HG03565 (cell line): ENCODE data around the gene KCNJ5.
"Not testable (repeated sequence)": the region's sequence is repeated elsewhere in the genome, so short reads cannot be mapped to it uniquely, and the experiment has no call there.

Source experiments
- ATAC-seq: cut with Tn5 transposase; IDR thresholded peaks from one replicate; pipeline ENCODE4 v1.9.1; 2021; ENCODE audit warnings: mild to moderate bottlenecking, moderate library complexity; ENCODE audit not compliant: unreplicated experiment

The KCNJ5 gene

GRCh38 chr11:128909438-128910125 lies 18.4 kb downstream of the KCNJ5 start:
- ATAC-seq, result no peak

- ATAC-seq, result no peak
These were observed 19.4 kb downstream of the KCNJ5 start for GRCh38 chr11:128910576-128910975.

GRCh38 chr11:128911239-128911638 lies 20.1 kb downstream of the KCNJ5 start:
- no peak for ATAC-seq

DNA sequence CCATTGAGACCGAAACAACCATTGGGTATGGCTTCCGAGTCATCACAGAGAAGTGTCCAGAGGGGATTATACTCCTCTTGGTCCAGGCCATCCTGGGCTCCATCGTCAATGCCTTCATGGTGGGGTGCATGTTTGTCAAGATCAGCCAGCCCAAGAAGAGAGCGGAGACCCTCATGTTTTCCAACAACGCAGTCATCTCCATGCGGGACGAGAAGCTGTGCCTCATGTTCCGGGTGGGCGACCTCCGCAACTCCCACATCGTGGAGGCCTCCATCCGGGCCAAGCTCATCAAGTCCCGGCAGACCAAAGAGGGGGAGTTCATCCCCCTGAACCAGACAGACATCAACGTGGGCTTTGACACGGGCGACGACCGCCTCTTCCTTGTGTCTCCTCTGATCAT lies 20.5 kb downstream of the KCNJ5 start:
- no peak for ATAC-seq

DNA sequence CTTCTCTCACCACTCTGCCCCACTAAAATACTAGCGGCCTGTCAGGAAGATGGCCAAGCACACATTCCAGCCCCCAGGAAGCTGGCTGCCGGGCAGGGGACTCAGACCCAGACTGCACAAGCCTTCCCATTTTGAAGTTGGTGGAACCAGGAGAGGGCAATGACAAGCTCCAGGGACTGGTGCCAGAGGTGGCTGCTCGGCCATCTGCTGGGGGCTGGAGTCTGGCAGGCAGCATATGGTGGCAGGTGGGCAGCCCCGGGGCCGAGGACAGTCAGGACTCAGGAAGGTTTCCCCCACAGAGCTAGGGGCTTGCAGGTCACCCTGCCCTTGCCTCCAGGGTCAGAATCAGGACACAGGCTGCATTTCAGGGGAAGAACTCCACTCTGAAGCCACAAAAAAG lies 22.6 kb downstream of the KCNJ5 start:
- no peak for ATAC-seq

DNA sequence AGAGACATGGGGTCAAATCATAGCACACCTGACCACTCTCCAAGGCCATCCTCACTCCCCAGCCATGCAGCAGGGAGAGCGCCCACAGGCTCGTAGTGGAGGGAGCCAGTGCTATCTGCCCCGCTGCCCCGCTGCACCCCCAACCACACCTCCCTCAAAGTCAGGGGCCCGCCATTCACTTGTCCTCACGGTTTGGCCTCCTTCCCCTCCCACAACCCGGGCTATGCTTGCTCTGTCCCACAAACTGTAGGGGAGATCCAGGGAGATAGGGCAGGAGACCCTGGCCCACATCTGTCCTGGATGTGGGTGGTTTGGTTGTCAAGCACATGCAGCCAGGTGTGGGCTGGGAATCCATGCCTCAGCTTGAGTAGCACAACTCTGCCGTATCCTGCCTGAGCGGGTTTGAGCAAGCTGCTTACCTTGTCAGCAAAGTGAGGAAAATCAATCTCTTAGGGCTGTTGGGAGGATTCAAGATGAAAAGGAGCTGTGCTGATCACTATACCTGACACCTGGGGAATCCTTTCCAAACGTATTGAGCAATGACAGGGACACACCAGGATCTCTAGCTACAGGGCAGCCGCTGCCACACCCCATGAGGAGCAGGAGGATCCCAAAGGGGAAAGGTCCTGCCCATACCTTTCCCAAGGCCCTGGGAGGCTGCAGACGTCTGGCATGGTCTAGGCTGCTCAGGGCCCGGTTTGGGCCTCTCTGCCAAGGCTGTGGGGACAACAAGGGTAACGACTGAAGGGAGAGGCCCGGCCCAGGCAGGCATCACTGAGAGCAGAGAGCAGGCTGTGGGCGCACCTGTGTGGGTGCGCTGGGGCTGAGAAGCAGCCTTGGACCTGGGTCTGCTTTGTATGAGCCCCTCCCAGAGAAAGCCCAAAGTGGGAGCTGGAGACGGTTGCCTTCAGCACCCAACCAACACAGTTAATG lies 23.3 kb downstream of the KCNJ5 start:
- ATAC-seq, result no peak

DNA sequence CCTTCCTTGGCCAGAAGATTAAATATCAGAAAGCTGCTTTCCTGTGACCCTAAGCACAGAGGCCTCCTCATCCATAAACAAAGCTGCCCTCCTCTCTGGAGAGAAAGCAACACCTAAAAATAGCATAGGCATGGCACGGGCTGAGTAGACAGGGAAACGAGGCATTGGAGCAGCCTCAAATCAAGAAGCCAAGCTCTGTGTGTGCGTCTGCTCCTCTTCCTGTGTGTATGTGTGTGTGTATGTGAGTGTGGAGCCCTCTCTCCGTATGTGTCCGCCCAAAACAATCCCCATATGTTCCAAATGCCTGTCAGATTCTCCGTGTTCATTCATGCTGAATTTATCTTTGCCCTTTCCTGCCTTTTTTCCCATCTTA lies 24.0 kb downstream of the KCNJ5 start:
- no peak for ATAC-seq

- ATAC-seq, result no peak
These were observed 24.9 kb downstream of the KCNJ5 start for GRCh38 chr11:128916037-128916572.

DNA sequence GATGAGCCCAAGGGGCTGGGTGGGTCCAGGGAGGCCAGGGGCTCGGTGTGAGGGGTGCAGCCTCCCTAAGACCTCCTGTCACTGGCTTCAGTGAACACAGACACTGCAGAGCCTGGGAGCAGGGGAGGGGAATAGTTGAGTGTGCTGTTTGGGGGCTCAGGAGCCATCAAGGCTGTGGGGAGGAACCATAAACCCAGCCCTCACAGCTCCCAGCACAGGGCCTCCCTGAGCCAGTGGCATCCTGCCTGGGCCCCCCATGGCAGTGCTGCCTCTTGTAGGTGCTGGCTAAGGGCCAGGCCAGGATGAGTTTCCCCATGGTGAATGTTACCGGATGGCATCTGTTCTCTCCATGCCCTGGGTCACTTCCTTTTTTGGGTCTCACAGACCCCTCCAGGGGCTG lies 25.5 kb downstream of the KCNJ5 start:
- ATAC-seq, result no peak

DNA sequence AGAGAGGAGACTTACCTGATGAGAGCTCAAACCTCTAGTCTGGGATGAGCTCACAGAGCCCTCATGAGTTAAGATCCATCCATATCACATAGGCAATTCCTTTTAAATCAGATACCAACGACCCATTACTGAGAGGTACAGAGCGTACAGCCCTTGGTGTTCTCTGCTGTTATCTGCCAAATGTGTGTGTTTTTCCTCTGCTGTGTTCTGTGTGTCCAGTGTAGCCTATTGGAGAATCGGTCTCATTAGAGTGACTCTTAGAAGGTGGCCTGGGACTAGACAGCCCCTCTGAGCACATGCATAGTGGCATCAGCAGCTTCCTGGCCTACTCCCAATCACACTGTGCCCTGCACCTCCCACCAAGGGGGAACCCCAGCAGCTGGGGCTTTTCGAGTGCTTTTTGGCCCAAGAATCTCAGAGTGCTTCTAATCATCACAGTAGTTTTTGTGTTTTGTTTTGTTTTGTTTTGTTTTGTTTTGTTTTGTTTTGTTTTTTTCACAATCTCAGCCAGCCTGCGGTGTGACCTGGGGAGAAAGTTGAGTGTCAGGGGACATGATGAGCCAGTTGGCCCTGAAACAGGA lies 26.1 kb downstream of the KCNJ5 start:
- no peak for ATAC-seq

DNA sequence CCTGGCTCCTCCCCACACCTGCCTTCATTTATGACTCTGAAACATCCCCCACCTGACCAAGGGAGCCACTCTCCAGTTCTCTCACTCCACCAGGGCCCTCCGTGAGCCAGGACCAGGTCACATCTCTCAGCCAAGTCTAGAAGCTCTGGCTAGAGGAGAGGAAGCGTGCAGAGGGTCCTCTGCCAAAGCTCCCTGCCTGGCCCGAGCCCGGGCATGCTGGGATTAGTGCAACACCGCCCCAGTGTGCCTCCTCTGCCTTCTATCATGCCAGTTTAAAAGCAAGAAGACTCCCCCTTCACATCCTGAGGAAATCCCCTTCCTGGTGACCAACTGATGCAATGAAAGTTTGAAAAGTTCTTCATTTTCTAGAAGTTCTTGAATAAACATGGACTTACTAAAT lies 28.1 kb downstream of the KCNJ5 start:
- ATAC-seq, result no peak

DNA sequence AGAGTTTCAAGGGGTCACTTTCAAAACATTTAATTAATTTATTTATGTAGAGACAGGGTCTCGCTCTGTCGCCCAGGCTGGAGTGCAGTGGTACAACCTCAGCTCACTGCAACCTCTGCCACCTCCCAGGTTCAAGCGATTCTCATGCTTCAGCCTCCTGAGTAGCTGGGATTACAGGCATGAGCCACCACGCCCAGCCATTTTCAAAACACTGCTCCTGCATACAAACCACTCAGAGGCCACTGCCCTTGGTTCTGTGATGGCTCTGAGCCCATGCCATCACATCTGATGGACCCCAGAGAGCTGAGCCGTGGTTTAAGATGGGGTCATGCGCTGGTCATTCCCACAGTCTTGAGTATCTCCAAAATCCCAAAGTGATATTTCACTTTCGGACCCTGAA lies 28.5 kb downstream of the KCNJ5 start:
- not testable (repeated sequence) for ATAC-seq

- ATAC-seq, result no peak
These were observed 29.5 kb downstream of the KCNJ5 start for GRCh38 chr11:128920666-128921065.

DNA sequence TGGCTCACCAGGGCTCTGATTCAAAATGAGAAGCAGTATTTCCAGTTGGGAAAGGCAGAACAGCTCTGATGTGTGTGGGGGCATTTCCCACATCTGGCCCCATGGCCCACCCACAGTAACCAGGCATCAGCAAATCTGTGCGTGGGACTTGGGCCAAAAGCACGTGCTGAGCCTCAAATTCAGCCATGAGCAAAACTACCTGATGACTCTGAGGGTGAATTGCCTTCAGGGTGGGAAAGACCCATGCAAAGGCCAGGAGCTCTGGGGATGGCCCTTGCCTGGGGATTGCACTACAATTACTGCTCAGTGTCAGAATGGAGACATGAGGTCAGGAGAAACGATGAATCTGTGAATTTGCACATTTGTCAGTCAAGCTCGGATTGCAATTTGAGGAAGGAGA lies 30.6 kb downstream of the KCNJ5 start:
- no peak for ATAC-seq

DNA sequence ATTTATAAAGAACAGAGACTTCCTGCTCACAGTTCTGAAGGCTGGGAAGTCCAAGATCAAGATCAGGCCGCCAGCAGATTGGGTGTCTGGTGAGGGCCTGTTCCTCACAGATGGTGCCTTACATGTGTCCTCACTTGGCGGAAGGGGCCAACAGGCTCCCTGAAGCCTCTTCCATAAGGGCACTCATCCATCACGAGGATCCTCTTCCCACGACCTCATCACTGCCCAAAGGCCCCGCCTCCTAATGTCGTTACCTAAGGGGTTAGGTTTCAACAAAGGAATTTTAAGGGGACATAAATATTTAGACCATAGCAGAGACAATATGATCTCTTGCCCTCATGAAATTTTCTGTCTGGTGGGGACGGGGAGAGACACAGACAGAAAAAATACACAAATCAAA lies 32.9 kb downstream of the KCNJ5 start:
- no peak for ATAC-seq

DNA sequence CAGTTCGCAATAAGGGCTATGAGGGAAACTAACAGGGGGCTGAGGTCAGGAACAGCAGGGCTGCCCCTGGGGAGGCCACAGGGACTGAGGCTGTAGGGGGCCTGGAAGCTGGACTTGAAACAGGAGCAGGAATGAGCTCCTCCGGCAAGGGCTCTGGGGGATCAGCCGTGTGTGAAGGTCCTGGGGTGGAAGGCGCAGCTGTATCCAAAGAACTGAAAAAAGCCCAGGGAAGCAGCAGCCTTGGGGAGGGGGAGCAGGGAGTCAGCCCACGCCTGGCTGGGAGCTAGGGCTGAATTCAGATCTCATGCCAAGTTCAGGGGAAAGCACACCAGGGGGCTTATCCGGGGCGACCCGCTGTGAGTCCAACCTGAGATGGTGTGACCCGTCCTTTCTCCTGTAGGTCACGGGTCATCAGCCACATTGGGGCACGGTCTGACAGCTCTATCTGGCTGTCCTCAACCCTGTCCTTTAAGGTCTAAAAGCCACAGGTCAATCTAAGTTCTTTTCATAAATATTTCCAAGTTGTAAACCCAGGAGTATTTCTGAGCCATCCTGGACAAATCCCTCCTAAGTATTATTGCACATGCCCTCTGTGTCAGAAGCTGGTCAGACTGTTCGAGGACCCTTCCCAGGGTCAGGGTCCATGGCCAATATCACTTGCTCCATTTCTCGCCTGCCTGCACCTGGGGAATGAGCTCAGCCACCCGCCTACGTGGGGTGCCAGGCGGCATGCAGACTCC lies 33.5 kb downstream of the KCNJ5 start:
- no peak for ATAC-seq

- ATAC-seq, result no peak
These were observed 34.1 kb downstream of the KCNJ5 start for GRCh38 chr11:128925250-128925600.

DNA sequence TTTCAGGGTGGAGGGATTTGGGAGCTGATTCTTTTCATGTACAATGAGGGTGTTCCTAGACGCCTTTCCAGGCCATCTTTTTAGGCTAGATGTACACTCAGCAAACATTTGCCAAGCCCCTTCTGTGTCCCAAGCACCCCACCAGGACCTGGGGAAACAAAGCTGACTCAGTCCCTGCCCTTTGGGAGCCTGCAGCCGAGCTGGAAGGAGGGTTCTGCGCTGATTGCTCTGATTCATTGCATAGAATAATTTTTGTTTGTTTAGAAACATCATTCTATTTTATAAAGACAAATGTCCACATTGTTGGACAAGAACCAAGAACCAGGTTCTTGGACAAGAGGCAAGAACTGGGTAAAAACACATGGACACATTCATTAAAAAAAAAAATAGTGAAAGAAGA lies 34.8 kb downstream of the KCNJ5 start:
- ATAC-seq, result no peak

GRCh38 chr11:128926437-128927107 lies 35.4 kb downstream of the KCNJ5 start:
- ATAC-seq, result no peak

- no peak for ATAC-seq
These were observed 35.9 kb downstream of the KCNJ5 start for GRCh38 chr11:128927108-128927461.
